MV-4-11 (cell line): ENCODE results near the gene NDUFS6.
"Not testable (repeated sequence)": the region's sequence is repeated elsewhere in the genome, so short reads cannot be mapped to it uniquely, and the experiment has no call there.

Experiments used
- DNase-seq: peaks from one replicate; lab custom pipeline; 2025; lab: John Stamatoyannopoulos, UW

The NDUFS6 gene

GRCh38 chr5:1797103-1797800 is 4.0 kb upstream of the NDUFS6 start:
- no peak for DNase-seq

- DNase-seq = no peak
Observed at GRCh38 chr5:1797855-1798254, 3.4 kb upstream of the NDUFS6 start.

GRCh38 chr5:1798589-1798988 is 2.6 kb upstream of the NDUFS6 start:
- not testable (repeated sequence) for DNase-seq

- peak; percentile 15 for DNase-seq
Observed at GRCh38 chr5:1799110-1799601, 2.1 kb upstream of the NDUFS6 start.

GRCh38 chr5:1799602-1800471 is 1.4 kb upstream of the NDUFS6 start, which contains the start of gene MRPL36:
Gene MRPL36 (minus strand): TSS chr5:1799837. CDS start chr5:1798935, 902 bp downstream.
- peak; percentile 89 for DNase-seq

GRCh38 chr5:1800472-1801221 is 560 bp upstream of the NDUFS6 start:
- DNase-seq = peak; percentile 32

- no peak for DNase-seq
Observed at GRCh38 chr5:1801967-1802295, 724 bp downstream of the NDUFS6 start.

- DNase-seq = no peak
Observed at GRCh38 chr5:1803192-1803591, 2.0 kb downstream of the NDUFS6 start.

GRCh38 chr5:1804001-1804690 is 2.9 kb downstream of the NDUFS6 start:
- DNase-seq = no peak

- no peak for DNase-seq
Observed at GRCh38 chr5:1805326-1805725, 4.1 kb downstream of the NDUFS6 start.

GRCh38 chr5:1805736-1806135 is 4.5 kb downstream of the NDUFS6 start:
- no peak for DNase-seq

GRCh38 chr5:1806199-1806598 is 5.0 kb downstream of the NDUFS6 start:
- no peak for DNase-seq

GRCh38 chr5:1806974-1807373 is 5.8 kb downstream of the NDUFS6 start:
- DNase-seq = no peak

- DNase-seq = peak; percentile 83
Observed at GRCh38 chr5:1807451-1808185, 6.4 kb downstream of the NDUFS6 start.

- DNase-seq = peak; percentile 17
Observed at GRCh38 chr5:1808439-1808838, 7.2 kb downstream of the NDUFS6 start.

- DNase-seq = no peak
Observed at GRCh38 chr5:1809416-1810035, 8.3 kb downstream of the NDUFS6 start.

- DNase-seq = no peak
Observed at GRCh38 chr5:1810581-1811101, 9.4 kb downstream of the NDUFS6 start.

- no peak for DNase-seq
Observed at GRCh38 chr5:1814183-1815020, 13.2 kb downstream of the NDUFS6 start.

- no peak for DNase-seq
Observed at GRCh38 chr5:1815071-1815786, 14.0 kb downstream of the NDUFS6 start.
